ACC112 (cell line): ENCODE results near the gene EXOC3L1.

Experiments used
- H2AFZ ChIP-seq: fragments of 200-600 bp; sonication (generic); one replicate; pipeline ENCODE4 v1.6.0; 2017; ENCODE audit warnings: antibody characterized with exemption, low read length; ENCODE audit not compliant: unreplicated experiment
- H3K27ac ChIP-seq: fragments of 200-600 bp; sonication (generic); 2 replicates; pipeline ENCODE4 v1.5.1; 2014; ENCODE audit warnings: low read depth, mild to moderate bottlenecking, antibody characterized with exemption, low read length, moderate library complexity
- H3K27me3 ChIP-seq: fragments of 200-600 bp; sonication (generic); 2 replicates; pipeline ENCODE4 v1.6.1; 2014; ENCODE audit warnings: mild to moderate bottlenecking, antibody characterized with exemption, low read length, moderate library complexity, mixed read lengths; ENCODE audit not compliant: insufficient read depth
- H3K36me3 ChIP-seq: fragments of 200-600 bp; sonication (generic); 2 replicates; pipeline ENCODE4 v1.6.1; 2016; ENCODE audit warnings: mild to moderate bottlenecking, antibody characterized with exemption, low read length, moderate library complexity, mixed read lengths; ENCODE audit not compliant: insufficient read depth
- H3K4me1 ChIP-seq: fragments of 200-600 bp; sonication (generic); one replicate; pipeline ENCODE4 v1.6.1; 2016; ENCODE audit warnings: low read length, mixed read lengths; ENCODE audit not compliant: insufficient read depth, unreplicated experiment, control insufficient read depth
- H3K4me3 ChIP-seq: fragments of 200-600 bp; sonication (generic); 2 replicates; pipeline ENCODE4 v1.5.1; 2014; ENCODE audit warnings: mild to moderate bottlenecking, low read depth, low read length
- H3K79me2 ChIP-seq: fragments of 200-600 bp; sonication (generic); one replicate; pipeline ENCODE4 v1.6.0; 2016; ENCODE audit warnings: low read length; ENCODE audit not compliant: control insufficient read depth, unreplicated experiment, insufficient read depth

Gene EXOC3L1

GRCh38 chr16:67161595-67162058, 28.3 kb downstream of the EXOC3L1 start:
- H3K27me3 ChIP-seq = no peaks in the 10 kb centered on the region

DNA sequence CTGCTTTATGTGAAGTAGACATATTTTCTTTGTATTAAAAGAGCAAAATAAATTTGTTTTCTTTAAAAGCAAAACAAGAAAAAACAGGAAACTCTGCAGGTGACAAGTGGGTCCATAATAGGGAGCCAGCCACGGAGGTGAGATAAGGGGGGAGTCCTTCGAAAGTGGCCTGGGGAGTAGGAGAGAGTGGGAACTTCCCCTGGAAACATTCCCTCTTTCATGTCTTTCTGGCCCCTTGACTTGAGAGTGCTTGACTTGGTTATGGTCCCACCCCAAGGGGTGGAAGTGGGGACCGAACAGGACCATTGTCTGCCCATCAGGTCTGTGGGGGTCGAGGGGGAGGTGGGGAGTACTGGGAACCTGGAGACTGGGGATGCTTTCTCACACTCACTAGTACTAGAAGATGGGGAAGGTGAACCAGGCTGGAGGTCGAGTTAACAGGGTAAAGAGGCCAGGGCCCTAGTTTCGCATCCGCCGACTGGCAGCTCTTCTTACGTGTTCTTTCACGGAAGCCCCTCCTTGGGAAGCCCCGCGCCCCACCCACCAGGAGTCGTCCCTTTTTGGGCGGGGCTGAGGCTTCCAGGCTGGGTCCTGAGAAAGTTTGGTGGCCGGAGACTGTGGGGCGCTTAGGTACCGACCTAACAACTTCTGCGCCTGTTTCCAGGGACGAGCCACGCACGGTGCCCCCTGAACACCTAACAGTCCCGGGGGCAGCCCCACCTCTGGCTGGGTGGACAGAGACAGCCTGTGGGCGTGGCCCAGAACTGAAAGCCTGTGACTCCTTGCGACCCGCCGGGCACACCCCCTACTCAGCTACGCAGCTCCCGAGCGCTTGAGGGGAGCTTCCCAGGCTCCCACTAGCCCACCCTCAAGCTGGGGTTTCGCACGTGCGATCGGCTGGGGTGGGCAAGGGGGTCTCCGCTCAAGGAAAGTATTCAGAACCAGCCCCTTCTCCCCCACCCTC, 31.0 kb downstream of the EXOC3L1 start:
- Histone ChIP-seq H2AFZ (peak overlapping the region; percentile 95), H3K79me2 (no peaks in the 10 kb centered on the region), H3K27ac (peak overlapping the region; percentile 2; the same call in 1 of the 2 replicates), H3K4me1 (no peaks in the 10 kb centered on the region), H3K27me3 (no peaks in the 10 kb centered on the region), H3K36me3 (no peaks in the 10 kb centered on the region), H3K4me3 (peak overlapping the region; percentile 89)

More at GRCh38 chr16:67161595-67162058, 28.3 kb downstream of the EXOC3L1 start:
- Histone ChIP-seq H3K4me3 (peak overlapping the region; percentile 89), H3K36me3 (no peaks in the 10 kb centered on the region), H2AFZ (no peak overlapping the region), H3K4me1 (no peaks in the 10 kb centered on the region), H3K27ac (no peak overlapping the region), H3K79me2 (no peaks in the 10 kb centered on the region)

GRCh38 chr16:67157892-67158635, 31.9 kb downstream of the EXOC3L1 start:
- Histone ChIP-seq H3K4me3 (no peak overlapping the region; the same call in 1 of the 2 replicates), H3K79me2 (no peaks in the 10 kb centered on the region), H3K36me3 (no peaks in the 10 kb centered on the region), H3K27me3 (no peaks in the 10 kb centered on the region), H3K4me1 (no peaks in the 10 kb centered on the region), H2AFZ (no peak overlapping the region), H3K27ac (no peak overlapping the region)

- Histone ChIP-seq H3K4me3 (no peak overlapping the region), H3K4me1 (no peaks in the 10 kb centered on the region), H3K79me2 (no peaks in the 10 kb centered on the region), H2AFZ (no peak overlapping the region), H3K36me3 (no peaks in the 10 kb centered on the region), H3K27ac (no peak overlapping the region), H3K27me3 (no peaks in the 10 kb centered on the region)
Observed at GRCh38 chr16:67157106-67157748, 32.7 kb downstream of the EXOC3L1 start.

- no peaks in the 10 kb centered on the region for H3K36me3 ChIP-seq
- H3K27me3 ChIP-seq = no peaks in the 10 kb centered on the region
- no peaks in the 10 kb centered on the region for H3K79me2 ChIP-seq
- H3K4me1 ChIP-seq = peaks cover 3% of the 10 kb centered on the region
- no peak overlapping the region for H2AFZ ChIP-seq
- H3K27ac ChIP-seq = no peak overlapping the region
- no peak overlapping the region for H3K4me3 ChIP-seq
Observed at GRCh38 chr16:67156143-67156844, 33.6 kb downstream of the EXOC3L1 start.

DNA sequence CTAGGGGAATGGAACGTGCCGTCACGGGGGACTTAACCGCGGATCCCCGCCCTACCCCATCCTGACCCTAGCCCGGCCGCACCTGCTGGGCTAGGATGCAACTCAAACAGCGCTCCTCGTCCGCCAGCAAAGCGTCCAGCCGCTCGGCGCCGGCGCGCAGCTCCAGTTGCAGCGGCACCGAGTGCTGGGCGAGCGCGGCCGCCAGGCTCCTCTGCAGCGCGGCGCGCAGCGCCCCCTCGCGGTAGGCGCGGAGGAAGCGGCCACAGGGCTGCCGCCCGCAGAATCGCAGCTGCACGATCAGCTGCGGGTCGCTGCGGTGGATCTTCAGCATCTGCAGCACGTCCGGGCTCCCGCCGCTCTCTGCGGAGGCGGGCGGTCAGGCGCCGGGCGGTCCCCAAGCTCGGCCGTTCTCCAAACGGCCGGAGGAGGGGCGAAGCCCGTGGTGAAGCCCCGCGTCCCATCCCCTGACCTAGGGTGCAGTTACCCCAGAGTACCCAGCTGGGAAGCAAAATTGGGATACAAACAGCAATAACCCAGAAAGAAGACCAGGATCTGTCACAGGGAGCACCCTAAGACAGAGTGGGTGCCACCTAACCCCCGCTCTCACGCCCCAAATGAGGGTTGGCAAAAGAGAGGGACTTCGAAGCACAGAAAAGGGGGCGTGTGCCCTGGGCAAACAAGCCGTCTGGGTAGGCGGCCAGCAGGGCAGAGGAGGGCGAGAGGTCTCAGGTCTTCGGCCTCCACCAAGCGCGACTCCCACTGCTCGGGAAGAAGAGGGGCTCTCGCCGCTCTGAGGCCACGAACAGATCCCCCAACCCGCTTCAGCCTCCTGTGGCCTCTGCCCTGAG, 34.4 kb downstream of the EXOC3L1 start:
- Histone ChIP-seq H3K4me1 (peaks cover 7% of the 10 kb centered on the region), H3K27ac (no peak overlapping the region), H2AFZ (no peak overlapping the region), H3K79me2 (no peaks in the 10 kb centered on the region), H3K4me3 (peak overlapping the region; percentile 48), H3K36me3 (no peaks in the 10 kb centered on the region), H3K27me3 (no peaks in the 10 kb centered on the region)

DNA sequence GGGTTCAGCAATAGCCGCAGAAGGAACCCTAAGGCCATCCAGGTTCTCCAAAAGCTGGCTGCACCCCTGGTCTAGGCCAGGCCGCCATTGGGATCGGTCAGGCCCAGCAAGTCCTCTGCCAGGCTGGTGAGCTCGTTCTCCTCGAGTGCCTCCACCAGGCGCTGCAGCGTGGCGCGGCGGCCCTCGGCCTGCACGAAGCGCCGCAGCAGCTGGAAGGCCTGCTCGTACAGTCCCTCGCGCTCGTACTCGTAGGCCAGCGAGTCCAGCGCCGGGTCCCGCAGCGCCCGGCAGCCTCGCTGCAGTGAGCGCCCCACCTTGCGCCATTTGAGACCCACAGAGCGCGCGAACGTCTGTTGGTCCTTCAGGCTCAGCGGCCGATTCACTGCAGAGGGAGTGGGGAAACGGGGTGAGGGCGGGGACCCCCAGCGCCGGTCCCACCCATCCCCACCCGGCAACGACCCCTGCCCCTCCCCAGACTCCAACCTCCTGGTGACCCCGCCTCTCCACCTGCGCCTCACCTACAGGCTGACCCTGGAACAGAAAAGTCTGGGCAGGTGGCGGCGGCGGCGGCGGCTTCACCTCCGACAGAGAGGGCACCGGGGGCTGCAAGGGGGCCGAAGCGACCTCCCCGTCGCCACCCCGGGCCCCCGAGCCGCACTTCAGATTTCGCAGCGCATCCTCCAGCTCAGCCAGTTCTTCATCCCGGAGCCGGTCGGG, 35.2 kb downstream of the EXOC3L1 start:
- peaks cover 7% of the 10 kb centered on the region for H3K4me1 ChIP-seq
- no peak overlapping the region for H3K27ac ChIP-seq
- H3K79me2 ChIP-seq = peaks cover 2% of the 10 kb centered on the region
- H3K4me3 ChIP-seq = peak overlapping the region; percentile 48
- no peak overlapping the region for H2AFZ ChIP-seq
- H3K36me3 ChIP-seq = no peaks in the 10 kb centered on the region
- no peaks in the 10 kb centered on the region for H3K27me3 ChIP-seq

DNA sequence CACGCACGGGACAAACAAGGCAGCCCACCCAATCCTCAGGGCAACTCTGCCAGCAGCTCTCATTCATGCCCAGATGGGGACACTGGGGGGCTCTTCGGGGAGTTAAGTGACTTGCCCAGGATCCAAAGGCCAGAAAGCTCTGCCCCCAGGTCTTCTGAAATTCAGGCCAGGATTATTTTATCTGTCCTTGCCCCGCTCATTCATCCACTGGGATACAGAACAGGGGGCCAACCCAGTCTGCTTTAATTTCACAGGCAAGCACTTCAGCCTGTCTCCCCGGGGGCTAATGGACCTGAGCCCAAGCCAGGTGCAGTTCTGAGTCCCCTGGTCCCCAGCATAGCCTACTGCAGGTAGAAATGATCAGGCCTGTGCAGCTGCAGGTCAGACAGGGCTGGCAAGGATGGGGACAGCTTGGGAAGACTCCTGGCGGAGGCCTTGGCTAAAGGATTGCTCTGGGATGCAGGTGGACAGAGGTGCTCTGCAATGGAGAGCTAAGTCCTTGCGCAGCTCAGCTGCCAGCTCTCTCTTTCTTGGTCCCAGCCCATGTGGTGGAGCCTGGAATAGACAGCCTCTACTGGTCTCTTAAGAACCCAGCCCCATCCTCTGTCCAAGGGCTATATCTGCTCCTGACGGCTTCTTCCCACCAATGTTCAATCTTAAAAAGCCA, 38.4 kb downstream of the EXOC3L1 start:
- Histone ChIP-seq H3K27ac (peak overlapping the region; percentile 81; the same call in 1 of the 2 replicates), H3K4me3 (peak overlapping the region; percentile 86), H3K79me2 (peaks cover 6% of the 10 kb centered on the region), H3K4me1 (peaks cover 7% of the 10 kb centered on the region), H3K27me3 (no peaks in the 10 kb centered on the region), H3K36me3 (peaks cover 15% of the 10 kb centered on the region; the same call in 1 of the 2 replicates), H2AFZ (peak overlapping the region; percentile 74)
